OCI-LY1 (cell line): Measurements from ENCODE around the gene DYRK1B.

Experiments
- H2AFZ ChIP-seq: fragments of 200-600 bp; sonication (generic), shearing (Covaris generic); 2 replicates; pipeline ENCODE4 v1.6.0; 2014; ENCODE audit warnings: antibody characterized with exemption, mild to moderate bottlenecking, low read length
- H3F3A ChIP-seq: fragments of 200-600 bp; sonication (generic), shearing (Covaris generic); 2 replicates; pipeline ENCODE4 v1.6.0; 2014; ENCODE audit warnings: mild to moderate bottlenecking, antibody characterized with exemption, low read length, moderate library complexity; ENCODE audit not compliant: insufficient read depth
- H3K27ac ChIP-seq: fragments of 200-600 bp; sonication (generic); 2 replicates; pipeline ENCODE4 v1.5.1; 2014; ENCODE audit warnings: low read length, mixed run types, mild to moderate bottlenecking, low read depth; ENCODE audit not compliant: poor library complexity, severe bottlenecking
- H3K27me3 ChIP-seq: fragments of 200-600 bp; sonication (generic); 2 replicates; pipeline ENCODE4 v1.6.0; 2014; ENCODE audit warnings: antibody characterized with exemption, mild to moderate bottlenecking, low read length, moderate library complexity; ENCODE audit not compliant: insufficient read depth
- H3K36me3 ChIP-seq: fragments of 200-600 bp; sonication (generic); 2 replicates; pipeline ENCODE4 v1.6.1; 2014; ENCODE audit warnings: mild to moderate bottlenecking, antibody characterized with exemption, low read length, moderate library complexity, mixed read lengths; ENCODE audit not compliant: insufficient read depth
- H3K4me1 ChIP-seq: fragments of 200-600 bp; sonication (generic); 2 replicates; pipeline ENCODE4 v1.5.1; 2014; ENCODE audit warnings: mild to moderate bottlenecking, low read length, moderate library complexity; ENCODE audit not compliant: insufficient read depth, severe bottlenecking
- H3K4me2 ChIP-seq: fragments of 200-600 bp; sonication (generic), shearing (Covaris generic); 2 replicates; pipeline ENCODE4 v1.6.1; 2014; ENCODE audit warnings: low read length
- H3K4me3 ChIP-seq: fragments of 200-600 bp; sonication (generic); 2 replicates; pipeline ENCODE4 v1.5.1; 2014; ENCODE audit warnings: low read length, low read depth, mild to moderate bottlenecking, mixed read lengths; ENCODE audit not compliant: poor library complexity, severe bottlenecking
- H3K79me2 ChIP-seq: fragments of 200-600 bp; shearing (Covaris generic); 2 replicates; pipeline ENCODE4 v1.6.1; 2016; ENCODE audit warnings: mixed run types, low read length, mixed read lengths; ENCODE audit not compliant: insufficient read depth
- H3K9ac ChIP-seq: fragments of 200-600 bp; sonication (generic), shearing (Covaris generic); 2 replicates; pipeline ENCODE4 v1.6.1; 2014; ENCODE audit warnings: mild to moderate bottlenecking, low read length, mixed read lengths
- H3K9me2 ChIP-seq: fragments of 200-600 bp; sonication (generic), shearing (Covaris generic); 2 replicates; pipeline ENCODE4 v1.6.1; 2014; ENCODE audit warnings: low read depth, mild to moderate bottlenecking, low read length, mixed read lengths
- H3K9me3 ChIP-seq: fragments of 200-600 bp; shearing (Covaris generic); 2 replicates; pipeline ENCODE4 v1.6.1; 2014; ENCODE audit warnings: low read length, mixed read lengths
- H4K20me1 ChIP-seq: fragments of 200-600 bp; sonication (generic), shearing (Covaris generic); 2 replicates; pipeline ENCODE4 v1.6.0; 2016; ENCODE audit warnings: mild to moderate bottlenecking, low read length; ENCODE audit not compliant: insufficient read depth
- EZH2 ChIP-seq: fragments of 200-600 bp; sonication (generic), shearing (Covaris generic); IDR thresholded peaks from 2 replicates; pipeline ENCODE4 v1.8.0; 2017; ENCODE audit warnings: borderline replicate concordance, mixed run types, mild to moderate bottlenecking, antibody characterized with exemption, low read length, moderate library complexity, mixed read lengths
- TF ChIP-seq, protein P1 (sequence below): fragments of 200-600 bp; sonication (generic), shearing (Covaris generic); IDR thresholded peaks from 2 replicates; pipeline ENCODE4 v1.5.1; 2017; ENCODE audit warnings: mild to moderate bottlenecking, antibody characterized with exemption, low read length, moderate library complexity, mixed read lengths

DYRK1B gene

DNA sequence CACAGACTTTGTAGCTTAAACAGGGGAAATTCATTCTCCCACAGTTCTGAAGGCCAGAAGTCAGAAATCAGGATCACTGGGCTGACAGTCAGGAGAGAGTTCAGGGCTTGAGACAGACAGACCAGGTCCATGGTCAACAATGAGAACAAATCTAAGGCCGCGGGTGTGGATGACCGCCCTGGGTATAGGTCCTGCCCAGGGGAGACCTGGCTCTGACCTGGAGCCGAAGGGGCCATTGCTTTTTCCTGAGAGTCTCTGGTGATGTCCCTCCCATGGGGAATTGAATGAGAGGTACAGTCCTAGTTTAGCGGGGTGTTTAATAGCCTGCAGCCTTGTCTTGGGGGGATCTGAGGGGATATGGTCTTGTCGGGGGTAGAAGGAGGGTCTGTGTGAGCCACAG lies 37.4 kb upstream of the DYRK1B start:
- H3K27ac ChIP-seq = no peak overlapping the region
- H3K27me3 ChIP-seq = no peaks in the 10 kb centered on the region
- H3K36me3 ChIP-seq = peaks cover 63% of the 10 kb centered on the region; the same call in 1 of the 2 replicates
- H3K9me3 ChIP-seq = no peaks in the 10 kb centered on the region
- no peak overlapping the region for H3K9ac ChIP-seq
- no peaks in the 10 kb centered on the region for H3F3A ChIP-seq
- TF ChIP-seq, protein P1, sequence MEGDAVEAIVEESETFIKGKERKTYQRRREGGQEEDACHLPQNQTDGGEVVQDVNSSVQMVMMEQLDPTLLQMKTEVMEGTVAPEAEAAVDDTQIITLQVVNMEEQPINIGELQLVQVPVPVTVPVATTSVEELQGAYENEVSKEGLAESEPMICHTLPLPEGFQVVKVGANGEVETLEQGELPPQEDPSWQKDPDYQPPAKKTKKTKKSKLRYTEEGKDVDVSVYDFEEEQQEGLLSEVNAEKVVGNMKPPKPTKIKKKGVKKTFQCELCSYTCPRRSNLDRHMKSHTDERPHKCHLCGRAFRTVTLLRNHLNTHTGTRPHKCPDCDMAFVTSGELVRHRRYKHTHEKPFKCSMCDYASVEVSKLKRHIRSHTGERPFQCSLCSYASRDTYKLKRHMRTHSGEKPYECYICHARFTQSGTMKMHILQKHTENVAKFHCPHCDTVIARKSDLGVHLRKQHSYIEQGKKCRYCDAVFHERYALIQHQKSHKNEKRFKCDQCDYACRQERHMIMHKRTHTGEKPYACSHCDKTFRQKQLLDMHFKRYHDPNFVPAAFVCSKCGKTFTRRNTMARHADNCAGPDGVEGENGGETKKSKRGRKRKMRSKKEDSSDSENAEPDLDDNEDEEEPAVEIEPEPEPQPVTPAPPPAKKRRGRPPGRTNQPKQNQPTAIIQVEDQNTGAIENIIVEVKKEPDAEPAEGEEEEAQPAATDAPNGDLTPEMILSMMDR = no peak
- H3K4me2 ChIP-seq = no peak overlapping the region
- no peaks in the 10 kb centered on the region for H3K9me2 ChIP-seq
- no peaks in the 10 kb centered on the region for H3K79me2 ChIP-seq
- H3K4me1 ChIP-seq = no peaks in the 10 kb centered on the region
- no peak overlapping the region for H3K4me3 ChIP-seq
- no peaks in the 10 kb centered on the region for H4K20me1 ChIP-seq
- H2AFZ ChIP-seq = no peak overlapping the region

DNA sequence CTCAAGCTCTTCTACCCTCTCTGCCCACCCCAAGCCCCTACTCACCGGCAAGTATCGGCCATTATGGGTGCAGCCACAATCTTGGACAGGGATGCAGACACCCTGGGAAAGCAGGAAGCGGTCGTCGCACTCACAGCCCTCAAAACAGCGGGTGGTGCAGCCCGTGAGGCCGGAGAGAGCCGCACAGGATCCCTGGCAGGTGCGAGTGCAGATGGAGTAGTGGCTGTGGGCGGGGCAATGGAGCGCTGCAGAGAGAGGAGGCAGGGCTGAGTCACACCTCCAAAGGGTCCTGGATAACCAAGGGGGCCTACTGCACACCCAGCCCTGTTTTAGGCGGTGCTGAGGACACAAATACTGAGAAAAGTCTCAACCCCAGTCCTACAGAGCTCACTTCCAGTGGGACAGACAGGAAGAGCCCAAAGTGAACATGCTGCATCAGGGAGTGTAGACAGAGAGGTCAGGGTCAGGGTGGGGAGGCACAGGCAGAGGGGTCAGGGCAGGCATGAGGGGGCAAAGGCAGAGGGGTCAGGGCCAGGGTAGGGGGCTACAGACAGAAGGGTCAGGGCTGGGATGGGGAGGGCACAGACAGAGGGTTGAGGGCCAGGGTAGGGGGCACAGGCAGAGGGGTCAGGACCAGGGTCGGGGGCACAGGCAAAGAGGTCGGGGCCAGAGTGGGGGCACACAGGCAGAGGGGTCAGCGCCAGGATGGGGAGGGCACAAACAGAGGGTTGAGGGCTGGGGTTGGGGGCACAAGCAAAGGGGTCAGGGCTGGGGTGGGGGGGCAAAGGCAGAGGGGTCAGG lies 36.4 kb upstream of the DYRK1B start:
- H3K4me3 ChIP-seq = no peak overlapping the region
- no peak overlapping the region for H2AFZ ChIP-seq
- no peak overlapping the region for H3K4me2 ChIP-seq
- no peak for TF ChIP-seq EZH2
- TF ChIP-seq, protein P1 = no peak
- H3K27me3 ChIP-seq = no peaks in the 10 kb centered on the region
- no peak overlapping the region for H3K9ac ChIP-seq
- no peaks in the 10 kb centered on the region for H3K4me1 ChIP-seq
- peaks cover 69% of the 10 kb centered on the region; the same call in 1 of the 2 replicates for H3K36me3 ChIP-seq
- H3K79me2 ChIP-seq = no peaks in the 10 kb centered on the region
- no peaks in the 10 kb centered on the region for H3F3A ChIP-seq
- H3K27ac ChIP-seq = no peak overlapping the region
- H3K9me2 ChIP-seq = no peaks in the 10 kb centered on the region
- H3K9me3 ChIP-seq = no peaks in the 10 kb centered on the region
- no peaks in the 10 kb centered on the region for H4K20me1 ChIP-seq

DNA sequence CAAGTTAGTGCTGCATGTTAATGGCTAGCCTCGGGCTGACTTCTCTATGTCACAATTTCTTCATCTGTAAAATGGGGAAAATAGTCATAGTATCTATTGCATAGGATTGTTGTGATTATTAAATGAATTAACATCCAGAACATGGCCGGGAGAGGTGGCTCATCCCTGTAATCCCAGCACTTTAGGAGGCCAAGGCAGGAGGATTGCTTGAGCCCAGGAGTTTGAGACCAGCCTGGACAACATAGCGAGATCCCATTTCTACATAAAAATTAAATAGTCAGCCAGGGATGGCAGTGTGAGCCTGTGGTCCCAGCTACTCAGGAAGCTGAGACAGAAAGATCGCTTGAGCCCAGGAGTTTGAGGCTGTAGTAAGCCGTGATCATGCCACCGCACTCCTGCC lies 34.0 kb upstream of the DYRK1B start:
- Histone ChIP-seq H4K20me1 (no peaks in the 10 kb centered on the region), H3K36me3 (peaks cover 70% of the 10 kb centered on the region; the same call in 1 of the 2 replicates), H3K4me3 (no peak overlapping the region), H3K27me3 (no peaks in the 10 kb centered on the region), H3K9ac (no peak overlapping the region), H3K4me1 (no peaks in the 10 kb centered on the region), H3K9me3 (no peaks in the 10 kb centered on the region), H3K27ac (no peak overlapping the region), H3K79me2 (no peaks in the 10 kb centered on the region), H3F3A (no peaks in the 10 kb centered on the region), H2AFZ (no peak overlapping the region), H3K9me2 (no peaks in the 10 kb centered on the region), H3K4me2 (no peak overlapping the region)
- TF ChIP-seq EZH2 = no peak
- TF ChIP-seq, protein P1 = no peak
